Measurements from ENCODE around the gene MYLK2. TPM values are rescaled to one million over a fixed set of nuclear protein-coding genes. Genes with fewer than 3 reads are reported as not detected.

MYLK2 gene
- total and polyA plus RNA-seq, 10 of the 15 experiments (the other 5 are each of a cell fraction or from before 2014, with no cell fraction given) = 0.04 to 0.67 (median 0.18) TPM; not detected in 1

DNA sequence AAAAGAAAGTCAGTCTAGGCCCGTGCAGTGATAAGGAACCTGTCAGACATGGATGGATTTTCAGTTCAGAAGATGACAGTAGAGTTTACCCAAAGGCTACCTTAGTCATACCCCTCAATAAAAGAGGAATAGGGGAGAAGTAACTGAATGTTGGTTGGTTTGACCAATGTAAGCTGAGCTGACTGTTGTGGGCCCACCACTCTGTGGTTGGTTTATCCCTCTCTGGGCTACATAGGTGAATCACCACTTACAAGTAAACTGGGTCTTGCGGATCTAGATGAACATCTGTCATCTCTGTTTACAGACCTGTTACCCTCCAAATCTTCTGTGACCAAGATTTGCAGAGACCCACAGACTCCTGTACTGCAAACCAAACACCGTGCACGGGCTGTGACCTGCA lies 37.2 kb upstream of the MYLK2 start:
- DNase-seq (ENCODE audit: low read depth, low spot score) = no peak
- no peak overlapping the region for H3K9ac ChIP-seq (ENCODE audit: control insufficient read depth, insufficient read depth, low read length)
- no peak overlapping the region for H3K4me2 ChIP-seq (ENCODE audit: control insufficient read depth, insufficient read depth)
- intact Hi-C loops (cut with micrococcal nuclease; ENCODE audit: unreplicated experiment) (no loop called here), in situ Hi-C loops (cut with MboI) (no loop called here)
- POLR2A ChIA-PET = no interaction called here
- no peak overlapping the region for H2AFZ ChIP-seq (ENCODE audit: control insufficient read depth, low read depth, low read length)
- SMC1A ChIA-PET (ENCODE audit: uncharacterized antibody, unreplicated experiment) = no interaction called here
- no peaks in the 10 kb centered on the region for H3K27me3 ChIP-seq (replicated peaks in 1 of 2; ENCODE audit: control insufficient read depth in 2 of 2, insufficient read depth in 2 of 2, low read length in 1 of 2)
- peaks cover 24 to 45% of the 10 kb centered on the region in 2 experiments for H3K36me3 ChIP-seq (ENCODE audit: control insufficient read depth in 2 of 2, insufficient read depth in 2 of 2, low read length in 1 of 2)
- H3K9me3 ChIP-seq (replicated peaks; ENCODE audit: control insufficient read depth, insufficient read depth, low read length) = no peaks in the 10 kb centered on the region
- BruUV-seq (replicated peaks) = no TSS peak
- FAIRE-seq = no peak
- H4K20me1 ChIP-seq (ENCODE audit: control insufficient read depth, insufficient read depth) = no peaks in the 10 kb centered on the region
- no peak overlapping the region for H3K4me3 ChIP-seq
- 95% methylated on average over 4 of the region's 4 CpGs for WGBS (ENCODE audit: insufficient coverage, insufficient replicate concordance, low lambda C conversion rate, missing lambda C conversion rate)
- no peaks in the 10 kb centered on the region for H3K79me2 ChIP-seq (ENCODE audit: control insufficient read depth, insufficient read depth, low read length)
- no peak overlapping the region for H3K27ac ChIP-seq (ENCODE audit: control insufficient read depth, insufficient read depth)
- RAD21 ChIA-PET (ENCODE audit: unreplicated experiment) = no interaction called here
- no peak for ATAC-seq
- CTCF ChIA-PET = no interaction called here
- H3K4me1 ChIP-seq (ENCODE audit: control insufficient read depth, insufficient read depth, low read length) = no peaks in the 10 kb centered on the region
- no peak for TF ChIP-seq SREBF1 (IDR thresholded peaks at IDR 0.05; ENCODE audit: low read length)
- no peak for TF ChIP-seq NKRF (conservative IDR thresholded peaks at IDR 0.05)
- TF ChIP-seq, protein P1, sequence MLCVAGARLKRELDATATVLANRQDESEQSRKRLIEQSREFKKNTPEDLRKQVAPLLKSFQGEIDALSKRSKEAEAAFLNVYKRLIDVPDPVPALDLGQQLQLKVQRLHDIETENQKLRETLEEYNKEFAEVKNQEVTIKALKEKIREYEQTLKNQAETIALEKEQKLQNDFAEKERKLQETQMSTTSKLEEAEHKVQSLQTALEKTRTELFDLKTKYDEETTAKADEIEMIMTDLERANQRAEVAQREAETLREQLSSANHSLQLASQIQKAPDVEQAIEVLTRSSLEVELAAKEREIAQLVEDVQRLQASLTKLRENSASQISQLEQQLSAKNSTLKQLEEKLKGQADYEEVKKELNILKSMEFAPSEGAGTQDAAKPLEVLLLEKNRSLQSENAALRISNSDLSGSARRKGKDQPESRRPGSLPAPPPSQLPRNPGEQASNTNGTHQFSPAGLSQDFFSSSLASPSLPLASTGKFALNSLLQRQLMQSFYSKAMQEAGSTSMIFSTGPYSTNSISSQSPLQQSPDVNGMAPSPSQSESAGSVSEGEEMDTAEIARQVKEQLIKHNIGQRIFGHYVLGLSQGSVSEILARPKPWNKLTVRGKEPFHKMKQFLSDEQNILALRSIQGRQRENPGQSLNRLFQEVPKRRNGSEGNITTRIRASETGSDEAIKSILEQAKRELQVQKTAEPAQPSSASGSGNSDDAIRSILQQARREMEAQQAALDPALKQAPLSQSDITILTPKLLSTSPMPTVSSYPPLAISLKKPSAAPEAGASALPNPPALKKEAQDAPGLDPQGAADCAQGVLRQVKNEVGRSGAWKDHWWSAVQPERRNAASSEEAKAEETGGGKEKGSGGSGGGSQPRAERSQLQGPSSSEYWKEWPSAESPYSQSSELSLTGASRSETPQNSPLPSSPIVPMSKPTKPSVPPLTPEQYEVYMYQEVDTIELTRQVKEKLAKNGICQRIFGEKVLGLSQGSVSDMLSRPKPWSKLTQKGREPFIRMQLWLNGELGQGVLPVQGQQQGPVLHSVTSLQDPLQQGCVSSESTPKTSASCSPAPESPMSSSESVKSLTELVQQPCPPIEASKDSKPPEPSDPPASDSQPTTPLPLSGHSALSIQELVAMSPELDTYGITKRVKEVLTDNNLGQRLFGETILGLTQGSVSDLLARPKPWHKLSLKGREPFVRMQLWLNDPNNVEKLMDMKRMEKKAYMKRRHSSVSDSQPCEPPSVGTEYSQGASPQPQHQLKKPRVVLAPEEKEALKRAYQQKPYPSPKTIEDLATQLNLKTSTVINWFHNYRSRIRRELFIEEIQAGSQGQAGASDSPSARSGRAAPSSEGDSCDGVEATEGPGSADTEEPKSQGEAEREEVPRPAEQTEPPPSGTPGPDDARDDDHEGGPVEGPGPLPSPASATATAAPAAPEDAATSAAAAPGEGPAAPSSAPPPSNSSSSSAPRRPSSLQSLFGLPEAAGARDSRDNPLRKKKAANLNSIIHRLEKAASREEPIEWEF (IDR thresholded peaks at IDR 0.05; ENCODE audit: insufficient replicate concordance, low read depth, low read length) = no peak
- no peak for TF ChIP-seq CHD2 (IDR thresholded peaks at IDR 0.05; ENCODE audit: borderline replicate concordance, low read depth, low read length)
- TF ChIP-seq, protein P2, sequence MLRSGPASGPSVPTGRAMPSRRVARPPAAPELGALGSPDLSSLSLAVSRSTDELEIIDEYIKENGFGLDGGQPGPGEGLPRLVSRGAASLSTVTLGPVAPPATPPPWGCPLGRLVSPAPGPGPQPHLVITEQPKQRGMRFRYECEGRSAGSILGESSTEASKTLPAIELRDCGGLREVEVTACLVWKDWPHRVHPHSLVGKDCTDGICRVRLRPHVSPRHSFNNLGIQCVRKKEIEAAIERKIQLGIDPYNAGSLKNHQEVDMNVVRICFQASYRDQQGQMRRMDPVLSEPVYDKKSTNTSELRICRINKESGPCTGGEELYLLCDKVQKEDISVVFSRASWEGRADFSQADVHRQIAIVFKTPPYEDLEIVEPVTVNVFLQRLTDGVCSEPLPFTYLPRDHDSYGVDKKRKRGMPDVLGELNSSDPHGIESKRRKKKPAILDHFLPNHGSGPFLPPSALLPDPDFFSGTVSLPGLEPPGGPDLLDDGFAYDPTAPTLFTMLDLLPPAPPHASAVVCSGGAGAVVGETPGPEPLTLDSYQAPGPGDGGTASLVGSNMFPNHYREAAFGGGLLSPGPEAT (IDR thresholded peaks at IDR 0.05; ENCODE audit: low read depth) = no peak
- no peak for TF ChIP-seq E4F1 (IDR thresholded peaks at IDR 0.05; ENCODE audit: borderline replicate concordance, partially characterized antibody)
- TF ChIP-seq STAT1 (conservative IDR thresholded peaks at IDR 0.05) = no peak
- TF ChIP-seq NR2C1 (IDR thresholded peaks at IDR 0.05) = no peak
- no peak for TF ChIP-seq WRNIP1 (IDR thresholded peaks at IDR 0.05; ENCODE audit: borderline replicate concordance, low read depth, low read length)
- no peak for TF ChIP-seq CREB1 (IDR thresholded peaks at IDR 0.05; ENCODE audit: low read depth)
- no peak for TF ChIP-seq POLR2AphosphoS2 (IDR thresholded peaks at IDR 0.05; ENCODE audit: low read depth, low read length)
- TF ChIP-seq ETV6 (conservative IDR thresholded peaks at IDR 0.05 in 1 of 2, IDR thresholded peaks at IDR 0.05 in 1 of 2; ENCODE audit: borderline replicate concordance in 1 of 2, low read depth in 1 of 2) = no peak
- no peak for TF ChIP-seq JUND (IDR thresholded peaks at IDR 0.05; ENCODE audit: low read depth, low read length)

All from GM12878 (cell line).